Vagina (tissue), 2 donors: ENCODE data around the gene MBP.

ENCODE experiments used
- POLR2A ChIP-seq, 2 donors: fragments of 450-650 bp; IDR thresholded peaks; one replicate each; pipeline ENCODE4 v1.6.1; 2017; ENCODE audit warnings: antibody characterized with exemption in 2 of 2, mild to moderate bottlenecking in 2 of 2, moderate library complexity in 2 of 2
- POLR2AphosphoS5 ChIP-seq, 2 donors: sonication (generic); formaldehyde crosslinking; IDR thresholded peaks; one replicate each; pipeline ENCODE4 v1.9.0; 2017; ENCODE audit warnings: antibody characterized with exemption in 2 of 2, mild to moderate bottlenecking in 2 of 2, low read depth in 1 of 2; ENCODE audit not compliant: insufficient read depth in 1 of 2
- TF ChIP-seq, protein P1 (sequence below), 3 experiments: fragments of 450-650 bp in 2 of 3; fragments of 200-600 bp in 1 of 3; sonication (generic) in 1 of 3; IDR thresholded peaks; one replicate each; pipeline ENCODE4 v1.5.1; 2017 to 2019; ENCODE audit warnings: antibody characterized with exemption in 3 of 3, mild to moderate bottlenecking in 2 of 3, moderate library complexity in 2 of 3

GRCh38 chr18:77164763-77165485 lies 32.3 kb upstream of the MBP start:
- TF ChIP-seq, protein P1, sequence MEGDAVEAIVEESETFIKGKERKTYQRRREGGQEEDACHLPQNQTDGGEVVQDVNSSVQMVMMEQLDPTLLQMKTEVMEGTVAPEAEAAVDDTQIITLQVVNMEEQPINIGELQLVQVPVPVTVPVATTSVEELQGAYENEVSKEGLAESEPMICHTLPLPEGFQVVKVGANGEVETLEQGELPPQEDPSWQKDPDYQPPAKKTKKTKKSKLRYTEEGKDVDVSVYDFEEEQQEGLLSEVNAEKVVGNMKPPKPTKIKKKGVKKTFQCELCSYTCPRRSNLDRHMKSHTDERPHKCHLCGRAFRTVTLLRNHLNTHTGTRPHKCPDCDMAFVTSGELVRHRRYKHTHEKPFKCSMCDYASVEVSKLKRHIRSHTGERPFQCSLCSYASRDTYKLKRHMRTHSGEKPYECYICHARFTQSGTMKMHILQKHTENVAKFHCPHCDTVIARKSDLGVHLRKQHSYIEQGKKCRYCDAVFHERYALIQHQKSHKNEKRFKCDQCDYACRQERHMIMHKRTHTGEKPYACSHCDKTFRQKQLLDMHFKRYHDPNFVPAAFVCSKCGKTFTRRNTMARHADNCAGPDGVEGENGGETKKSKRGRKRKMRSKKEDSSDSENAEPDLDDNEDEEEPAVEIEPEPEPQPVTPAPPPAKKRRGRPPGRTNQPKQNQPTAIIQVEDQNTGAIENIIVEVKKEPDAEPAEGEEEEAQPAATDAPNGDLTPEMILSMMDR (IDR thresholded peaks at IDR 0.05) = no peak
- TF ChIP-seq POLR2AphosphoS5 (IDR thresholded peaks at IDR 0.05; ENCODE audit: insufficient read depth in 1 of 2, low read depth in 1 of 2) (no peak), POLR2A (IDR thresholded peaks at IDR 0.05) (no peak)
